WTC11 (cell line): ENCODE results near the gene CCDC6. TPM values are rescaled to one million over a fixed set of nuclear protein-coding genes. Genes with fewer than 3 reads are reported as not detected.

ENCODE experiments used
- ATAC-seq: fragments of 200-7000 bp; cut with Tn5 transposase; 2 replicates; pipeline ENCODE4 v1.10.0; 2021; ENCODE audit warnings: mild to moderate bottlenecking, moderate library complexity
- CTCF ChIA-PET: fragments of 300-600 bp; sonication (Branson Sonifier 250); formaldehyde crosslinking; loops from one replicate; lab custom pipeline; 2021; ENCODE audit warnings: antibody characterized with exemption; lab: Charles Lee
- POLR2A ChIA-PET: fragments of 350-600 bp; sonication (Branson Sonifier 250); formaldehyde crosslinking; loops from one replicate; lab custom pipeline; 2021; ENCODE audit warnings: antibody characterized with exemption; lab: Charles Lee
- DNase-seq: peaks from one replicate; pipeline ENCODE4 v3.0.0; 2021; ENCODE audit warnings: low spot score
- H3K27ac Mint-ChIP-seq: 2 replicates; pipeline ENCODE4 v1.8.0; 2021; ENCODE audit warnings: mixed read lengths
- H3K27me3 Mint-ChIP-seq: 2 replicates; pipeline ENCODE4 v1.8.0; 2021; ENCODE audit warnings: low read depth, mild to moderate bottlenecking, moderate library complexity, mixed read lengths
- H3K36me3 Mint-ChIP-seq: 2 replicates; pipeline ENCODE4 v1.8.0; 2021; ENCODE audit warnings: mixed read lengths
- H3K4me1 Mint-ChIP-seq: 2 replicates; pipeline ENCODE4 v1.8.0; 2022; ENCODE audit warnings: mixed read lengths
- H3K4me3 Mint-ChIP-seq: 2 replicates; pipeline ENCODE4 v1.8.0; 2021; ENCODE audit warnings: mild to moderate bottlenecking, moderate library complexity, mixed read lengths
- H3K9me3 Mint-ChIP-seq: 2 replicates; pipeline ENCODE4 v1.8.0; 2021; ENCODE audit warnings: mixed read lengths
- ATF6 ChIP-seq: sonication (generic); formaldehyde crosslinking; IDR thresholded peaks from 2 replicates; pipeline ENCODE4 v1.8.1; 2023; ENCODE audit warnings: mild to moderate bottlenecking, missing genetic modification reagents
- CDX4 ChIP-seq: fragments of 250-450 bp; sonication (Bioruptor Pico); IDR thresholded peaks from 2 replicates; pipeline ENCODE4 v1.9.0; 2021; ENCODE audit warnings: moderate library complexity, mild to moderate bottlenecking, inconsistent platforms, borderline replicate concordance
- CTCF ChIP-seq: fragments of 200-600 bp; IDR thresholded peaks from 2 replicates; pipeline ENCODE4 v1.8.0; 2022; ENCODE audit warnings: antibody characterized with exemption
- E2F4 ChIP-seq: sonication (generic); formaldehyde crosslinking; IDR thresholded peaks from 2 replicates; pipeline ENCODE4 v1.8.1; 2022; ENCODE audit warnings: low read depth, mild to moderate bottlenecking, moderate library complexity, missing genetic modification reagents, borderline replicate concordance
- E2F5 ChIP-seq: sonication (generic); formaldehyde crosslinking; IDR thresholded peaks from 2 replicates; pipeline ENCODE4 v1.8.1; 2022; ENCODE audit warnings: mild to moderate bottlenecking, moderate library complexity, missing genetic modification reagents
- FOXK1 ChIP-seq: sonication (generic); formaldehyde crosslinking; IDR thresholded peaks from 2 replicates; pipeline ENCODE4 v1.8.0; 2022; ENCODE audit warnings: mild to moderate bottlenecking, moderate library complexity, missing genetic modification reagents
- JUN ChIP-seq: sonication (generic); formaldehyde crosslinking; IDR thresholded peaks from 2 replicates; pipeline ENCODE4 v1.8.0; 2023; ENCODE audit warnings: mild to moderate bottlenecking, missing genetic modification reagents
- KAT7 ChIP-seq: sonication (generic); formaldehyde crosslinking; IDR thresholded peaks from 2 replicates; pipeline ENCODE4 v1.8.1; 2023; ENCODE audit warnings: missing genetic modification reagents, mild to moderate bottlenecking, borderline replicate concordance
- MAX ChIP-seq: sonication (generic); formaldehyde crosslinking; IDR thresholded peaks from 2 replicates; pipeline ENCODE4 v1.8.0; 2022; ENCODE audit warnings: mild to moderate bottlenecking, missing genetic modification reagents
- MYBL2 ChIP-seq: sonication (generic); formaldehyde crosslinking; IDR thresholded peaks from 2 replicates; pipeline ENCODE4 v1.8.1; 2023; ENCODE audit warnings: mild to moderate bottlenecking, moderate library complexity, missing genetic modification reagents
- NFE2L1 ChIP-seq: sonication (generic); formaldehyde crosslinking; IDR thresholded peaks from 2 replicates; pipeline ENCODE4 v1.8.1; 2023; ENCODE audit warnings: missing genetic modification reagents
- NR2C2 ChIP-seq: sonication (generic); formaldehyde crosslinking; IDR thresholded peaks from 2 replicates; pipeline ENCODE4 v1.8.0; 2022; ENCODE audit warnings: mild to moderate bottlenecking, missing genetic modification reagents
- NR3C1 ChIP-seq: sonication (generic); formaldehyde crosslinking; conservative IDR thresholded peaks from 2 replicates; pipeline ENCODE4 v1.8.1; 2023; ENCODE audit warnings: low read depth, mild to moderate bottlenecking, missing genetic modification reagents
- SMAD4 ChIP-seq: sonication (generic); formaldehyde crosslinking; IDR thresholded peaks from 2 replicates; pipeline ENCODE4 v1.8.0; 2022; ENCODE audit warnings: mild to moderate bottlenecking, missing genetic modification reagents
- SOX15 ChIP-seq: fragments of 250-450 bp; sonication (Bioruptor Pico); IDR thresholded peaks from 2 replicates; pipeline ENCODE4 v1.9.0; 2021; ENCODE audit warnings: mild to moderate bottlenecking
- TCF7 ChIP-seq: sonication (generic); formaldehyde crosslinking; IDR thresholded peaks from 2 replicates; pipeline ENCODE4 v1.8.0; 2022; ENCODE audit warnings: mild to moderate bottlenecking, low read depth, missing genetic modification reagents, moderate library complexity
- TEAD1 ChIP-seq: sonication (generic); formaldehyde crosslinking; IDR thresholded peaks from 2 replicates; pipeline ENCODE4 v1.8.0; 2022; ENCODE audit warnings: mild to moderate bottlenecking, missing genetic modification reagents
- TP53 ChIP-seq: sonication (generic); formaldehyde crosslinking; IDR thresholded peaks from 2 replicates; pipeline ENCODE4 v1.8.1; 2023; ENCODE audit warnings: mild to moderate bottlenecking, missing genetic modification reagents
- ZBTB21 ChIP-seq: sonication (generic); formaldehyde crosslinking; IDR thresholded peaks from 2 replicates; pipeline ENCODE4 v1.8.1; 2023; ENCODE audit warnings: mild to moderate bottlenecking, missing genetic modification reagents, borderline replicate concordance
- ZNF219 ChIP-seq: sonication (generic); formaldehyde crosslinking; IDR thresholded peaks from 2 replicates; pipeline ENCODE4 v1.8.0; 2023; ENCODE audit warnings: missing genetic modification reagents, mild to moderate bottlenecking, borderline replicate concordance
- ZNF232 ChIP-seq: sonication (generic); formaldehyde crosslinking; IDR thresholded peaks from 2 replicates; pipeline ENCODE4 v1.8.0; 2022; ENCODE audit warnings: mild to moderate bottlenecking, missing genetic modification reagents
- ZNF425 ChIP-seq: fragments of 250-450 bp; sonication (Bioruptor Pico); conservative IDR thresholded peaks from 2 replicates; pipeline ENCODE4 v1.9.0; 2021; ENCODE audit warnings: mild to moderate bottlenecking
- total RNA-seq: library from RNA; stranded (reverse); gene quantifications from 3 replicates; pipeline ENCODE4 v1.2.3, GENCODE V29; 2021

Gene CCDC6
- total RNA-seq, 1 experiment from 2014 or later: 55.2 TPM

GRCh38 chr10:59908808-59909143 lies 2.4 kb upstream of the CCDC6 start:
- H3K4me3 Mint-ChIP-seq: peak overlapping the region; percentile 98
- peaks cover 12% of the 10 kb centered on the region for H3K9me3 Mint-ChIP-seq
- H3K36me3 Mint-ChIP-seq: peaks cover 8% of the 10 kb centered on the region
- CTCF ChIA-PET: interaction anchor here (1.1 to 1.6 kb wide), 4 partner anchors 21 to 78 kb away, joined by 3 to 10 read pairs (median 4); no protein-coding TSS in a partner anchor
- peak overlapping the region; percentile 100 for H3K27ac Mint-ChIP-seq
- POLR2A ChIA-PET: interaction anchor here (0.7 to 1.7 kb wide), 12 partner anchors 9 to 199 kb away, joined by 3 to 8 read pairs (median 4); partner anchors contain the start of gene SLC16A9
- TF ChIP-seq CDX4 (no peak), ATF6 (CRISPR knock-in tag) (no peak), FOXK1 (CRISPR knock-in tag) (no peak), ZBTB21 (CRISPR knock-in tag) (no peak), CTCF (no peak), SOX15 (CRISPR knock-in tag) (no peak), TP53 (CRISPR knock-in tag) (no peak), MYBL2 (CRISPR knock-in tag) (no peak), NFE2L1 (no peak), TCF7 (CRISPR knock-in tag) (no peak)
- no peak for ATAC-seq
- no peaks in the 10 kb centered on the region for H3K27me3 Mint-ChIP-seq
- H3K4me1 Mint-ChIP-seq: peaks cover 40% of the 10 kb centered on the region
- DNase-seq: no peak

- H3K36me3 Mint-ChIP-seq: peaks cover 6% of the 10 kb centered on the region
- no peaks in the 10 kb centered on the region for H3K27me3 Mint-ChIP-seq
- H3K4me3 Mint-ChIP-seq: peak overlapping the region; percentile 98
- TF ChIP-seq TEAD1 (CRISPR knock-in tag) (0 out of 2 replicates have a peak, but pooled peaks have one; percentile 29), MAX (CRISPR knock-in tag) (no peak), NR3C1 (CRISPR knock-in tag) (no peak)
- CTCF ChIA-PET: interaction anchor here (1.1 to 1.6 kb wide), 4 partner anchors 20 to 78 kb away, joined by 3 to 10 read pairs (median 4); no protein-coding TSS in a partner anchor
- peak overlapping the region; percentile 100 for H3K27ac Mint-ChIP-seq
- DNase-seq (peak; percentile 64), ATAC-seq (peak; percentile 62)
- H3K9me3 Mint-ChIP-seq: peaks cover 7% of the 10 kb centered on the region
- POLR2A ChIA-PET: interaction anchor here (0.6 to 1.7 kb wide), 15 partner anchors 9 to 199 kb away, joined by 3 to 8 read pairs (median 4); partner anchors contain the start of gene SLC16A9
- H3K4me1 Mint-ChIP-seq: peaks cover 46% of the 10 kb centered on the region
These were observed 1.8 kb upstream of the CCDC6 start for GRCh38 chr10:59907918-59908807.

GRCh38 chr10:59907537-59907917 lies 1.2 kb upstream of the CCDC6 start:
- ChIA-PET CTCF (interaction anchor here (1.0 to 1.6 kb wide), 3 partner anchors 13 to 77 kb away, joined by 3 to 10 read pairs (median 4); no protein-coding TSS in a partner anchor), POLR2A (interaction anchor here (0.7 to 1.7 kb wide), 5 partner anchors 31 to 198 kb away, joined by 4 to 8 read pairs (median 5); partner anchors contain the start of gene SLC16A9)
- DNase-seq: no peak
- peaks cover under 1% of the 10 kb centered on the region for H3K9me3 Mint-ChIP-seq
- H3K27ac Mint-ChIP-seq: peak overlapping the region; percentile 100
- peak overlapping the region; percentile 98 for H3K4me3 Mint-ChIP-seq
- H3K27me3 Mint-ChIP-seq: no peaks in the 10 kb centered on the region
- peaks cover under 1% of the 10 kb centered on the region; the same call in 1 of the 2 replicates for H3K36me3 Mint-ChIP-seq
- ATAC-seq: no peak
- peaks cover 52% of the 10 kb centered on the region for H3K4me1 Mint-ChIP-seq
- TF ChIP-seq NR2C2 (CRISPR knock-in tag) (no peak), KAT7 (no peak), JUN (CRISPR knock-in tag) (no peak), SMAD4 (no peak), ZNF219 (CRISPR knock-in tag) (no peak), ZNF232 (CRISPR knock-in tag) (no peak), ZNF425 (CRISPR knock-in tag) (no peak), E2F4 (CRISPR knock-in tag) (no peak), E2F5 (CRISPR knock-in tag) (no peak)
